HG02870 (cell line): ENCODE results near the gene WIPF2.
A peak's percentile ranks its signal among the peaks of the same experiment; 100 is the strongest.

ENCODE experiments used
- ATAC-seq: cut with Tn5 transposase; IDR thresholded peaks from one replicate; pipeline ENCODE4 v1.9.1; 2021; ENCODE audit warnings: mild to moderate bottlenecking, moderate library complexity; ENCODE audit not compliant: unreplicated experiment

The WIPF2 gene, protein sequence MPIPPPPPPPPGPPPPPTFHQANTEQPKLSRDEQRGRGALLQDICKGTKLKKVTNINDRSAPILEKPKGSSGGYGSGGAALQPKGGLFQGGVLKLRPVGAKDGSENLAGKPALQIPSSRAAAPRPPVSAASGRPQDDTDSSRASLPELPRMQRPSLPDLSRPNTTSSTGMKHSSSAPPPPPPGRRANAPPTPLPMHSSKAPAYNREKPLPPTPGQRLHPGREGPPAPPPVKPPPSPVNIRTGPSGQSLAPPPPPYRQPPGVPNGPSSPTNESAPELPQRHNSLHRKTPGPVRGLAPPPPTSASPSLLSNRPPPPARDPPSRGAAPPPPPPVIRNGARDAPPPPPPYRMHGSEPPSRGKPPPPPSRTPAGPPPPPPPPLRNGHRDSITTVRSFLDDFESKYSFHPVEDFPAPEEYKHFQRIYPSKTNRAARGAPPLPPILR

DNA sequence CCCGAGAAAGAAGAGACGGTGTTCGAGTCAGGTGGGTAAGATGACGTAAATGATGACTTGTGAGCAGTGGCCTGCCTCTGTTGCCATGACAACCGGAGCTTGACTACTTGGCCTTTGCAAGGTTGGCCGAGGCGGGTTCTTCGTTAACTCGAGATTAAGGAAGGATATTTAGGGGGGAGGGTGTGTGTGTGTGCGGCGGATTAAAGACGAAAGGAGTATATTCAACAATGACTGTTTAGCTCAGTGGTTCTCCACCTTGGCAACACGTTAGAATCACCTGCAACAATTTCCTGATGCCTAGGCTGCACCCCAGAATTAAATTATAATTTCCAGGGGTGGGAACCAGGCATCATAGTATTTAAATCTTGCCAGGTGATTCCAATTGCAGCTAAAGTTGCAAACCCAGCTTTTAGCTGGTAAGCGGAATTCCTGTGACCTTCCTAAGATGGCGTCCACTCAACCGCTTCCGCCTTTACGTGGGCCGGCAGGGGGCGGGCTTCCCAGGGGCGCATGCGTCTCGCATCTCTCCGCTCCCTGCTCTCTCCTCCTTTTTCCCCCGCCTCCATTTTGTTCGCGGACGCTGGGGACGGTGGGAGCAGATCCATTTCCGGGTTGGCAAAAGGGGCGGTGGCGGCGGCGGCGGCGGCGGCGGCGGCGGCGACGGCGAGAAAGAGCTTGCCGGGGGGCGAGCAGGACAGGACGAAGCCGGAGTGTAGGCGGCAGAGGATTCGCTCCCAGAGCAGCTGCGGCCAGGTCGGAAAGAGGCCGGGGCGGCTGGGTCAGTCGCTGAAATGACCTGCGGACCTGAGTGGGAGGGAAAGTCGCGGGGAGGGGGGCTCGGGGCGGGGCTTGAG lies at the start of gene WIPF2:
Gene WIPF2 (plus strand): TSS at position 565 of the 854 bp plus-strand sequence. CDS start 37,156 bp downstream, outside the sequence.
- peak; percentile 80 for ATAC-seq

DNA sequence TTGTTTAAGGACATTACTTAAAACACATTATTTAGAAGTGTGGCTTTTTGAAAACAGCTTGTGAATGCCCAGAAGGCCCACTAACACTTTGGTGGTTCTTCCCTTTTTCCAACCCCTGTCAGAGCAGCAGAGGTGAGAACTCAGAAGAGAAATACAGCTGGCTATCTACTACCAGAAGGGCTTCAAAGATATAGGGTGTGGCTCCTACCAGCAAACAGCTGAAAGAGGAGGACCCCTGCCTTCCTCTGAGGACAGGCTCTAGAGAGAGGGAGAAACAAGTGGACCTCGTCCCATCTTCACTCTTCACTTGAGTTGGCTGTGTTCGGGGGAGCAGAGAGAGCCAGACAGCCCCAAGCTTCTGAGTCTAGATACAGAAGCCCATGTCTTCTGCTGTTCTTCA lies 48.8 kb upstream of the WIPF2 start:
- no peak for ATAC-seq

DNA sequence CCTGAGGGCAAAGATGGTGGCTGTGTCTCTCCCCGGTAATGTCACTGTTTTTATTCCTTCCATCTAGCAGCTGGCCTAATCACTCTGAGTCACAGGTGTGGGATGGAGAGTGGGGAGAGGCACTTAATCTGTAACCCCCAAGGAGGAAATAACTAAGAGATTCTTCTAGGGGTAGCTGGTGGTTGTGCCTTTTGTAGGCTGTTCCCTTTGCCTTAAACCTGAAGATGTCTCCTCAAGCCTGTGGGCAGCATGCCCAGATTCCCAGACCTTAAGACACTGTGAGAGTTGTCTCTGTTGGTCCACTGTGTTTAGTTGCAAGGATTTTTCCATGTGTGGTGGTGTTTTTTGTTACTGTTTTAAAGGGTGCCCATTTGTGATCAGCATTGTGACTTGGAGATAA lies 47.4 kb upstream of the WIPF2 start:
- no peak for ATAC-seq

DNA sequence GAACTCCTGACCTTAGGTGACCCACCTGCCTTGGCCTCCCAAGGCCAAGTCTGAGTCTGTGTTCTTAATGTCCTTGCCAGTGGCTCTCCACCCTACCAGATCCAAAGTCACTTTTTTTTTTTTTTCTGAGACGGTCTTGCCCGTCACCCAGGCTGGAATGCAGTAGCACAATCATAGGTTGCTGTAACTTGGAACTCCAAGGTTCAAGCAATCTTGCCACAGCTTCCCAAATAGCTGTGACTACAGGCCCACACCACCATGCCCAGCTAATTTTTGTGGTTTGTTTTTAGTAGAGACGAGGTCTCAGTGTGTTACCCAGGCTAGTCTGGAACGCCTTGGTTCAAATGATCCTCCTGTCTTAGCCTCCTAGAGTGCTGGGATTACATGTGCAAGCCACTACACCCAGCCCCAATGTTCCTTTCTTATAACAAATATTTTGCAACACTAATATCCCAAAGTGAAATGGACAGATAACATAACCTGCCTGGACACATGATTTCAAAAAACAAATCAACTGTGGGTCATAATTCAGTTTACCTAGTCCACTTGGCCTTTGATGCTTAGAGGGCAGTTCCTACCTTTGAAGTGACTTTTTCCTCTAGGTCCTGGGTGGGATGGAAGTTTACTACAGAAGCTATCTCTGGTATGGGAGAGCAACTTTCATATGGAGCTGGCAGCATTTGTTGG lies 45.9 kb upstream of the WIPF2 start:
- ATAC-seq, result no peak

DNA sequence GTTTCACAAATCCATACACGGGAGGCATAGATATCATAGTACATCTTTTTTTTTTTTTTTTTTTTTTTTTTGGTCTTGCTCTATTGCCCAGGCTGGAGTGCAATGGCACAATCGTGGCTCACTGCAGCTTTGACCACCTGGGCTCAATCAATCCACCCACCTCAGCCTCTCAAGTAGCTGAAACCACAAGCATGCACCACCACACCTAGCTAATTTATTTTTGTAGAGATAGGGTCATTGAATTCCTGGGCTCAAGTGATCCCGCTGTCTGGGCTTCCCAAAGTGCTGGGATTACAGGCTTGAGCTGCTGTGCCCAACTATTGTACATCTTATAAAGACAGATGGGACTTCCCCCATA lies 45.3 kb upstream of the WIPF2 start:
- no peak for ATAC-seq

DNA sequence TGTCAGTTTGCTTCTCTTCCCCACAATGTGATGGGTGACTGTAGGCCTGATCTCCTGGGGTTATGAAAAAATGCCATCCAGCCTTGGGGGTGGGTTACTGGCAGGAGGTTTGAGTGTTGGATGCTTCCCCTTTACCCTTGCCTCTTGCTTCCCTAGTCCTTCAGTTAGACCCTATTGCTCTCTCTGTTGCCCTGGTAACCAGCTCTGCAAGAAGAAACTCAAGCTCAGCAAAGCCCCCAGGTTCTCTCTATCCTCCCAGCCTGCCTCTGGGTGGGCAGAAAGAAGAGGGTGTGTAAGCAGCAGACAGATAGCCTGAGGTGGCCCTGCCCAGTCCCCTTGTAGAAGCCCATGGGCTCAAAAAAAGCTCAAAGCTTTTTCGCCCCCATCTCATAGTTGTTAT lies 44.6 kb upstream of the WIPF2 start:
- no peak for ATAC-seq

DNA sequence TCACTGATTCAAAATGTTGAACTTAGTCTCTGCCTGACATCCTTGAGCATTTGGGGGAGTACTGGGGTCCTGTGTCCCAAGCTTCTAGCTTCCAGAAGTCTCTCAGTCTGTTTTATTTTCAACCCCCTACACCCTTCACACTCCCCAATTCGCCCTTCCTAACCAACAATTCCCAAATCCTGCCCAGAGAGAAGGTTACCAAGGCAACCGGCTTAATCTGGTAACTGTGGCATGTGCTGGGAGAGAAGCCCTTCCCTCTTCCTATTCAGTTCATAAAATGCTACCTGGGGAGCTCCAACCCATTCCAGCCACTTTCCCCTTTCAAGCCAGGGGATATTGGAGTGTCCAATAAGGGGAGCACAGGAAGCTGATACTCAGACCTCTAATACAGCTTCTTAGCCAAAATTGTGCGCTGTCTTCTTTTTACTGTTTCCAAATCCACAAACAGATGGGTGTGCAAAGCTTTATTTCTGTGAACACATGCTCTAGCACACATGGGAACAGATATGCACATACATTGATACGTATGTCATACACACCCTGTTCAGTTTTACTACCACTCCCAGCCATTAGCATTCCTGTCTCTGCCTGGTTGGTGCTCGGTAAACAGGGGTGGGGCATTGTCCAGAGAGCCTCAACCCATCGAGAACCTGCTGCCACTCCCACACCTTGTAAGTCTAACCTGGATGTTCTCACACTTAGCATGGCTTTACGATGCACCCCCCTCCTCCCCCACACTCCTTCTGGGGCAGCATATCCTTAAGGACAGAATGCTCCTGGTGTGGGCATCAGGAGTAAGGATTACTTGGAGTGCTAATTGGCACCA lies 43.0 kb upstream of the WIPF2 start:
- ATAC-seq, result no peak

DNA sequence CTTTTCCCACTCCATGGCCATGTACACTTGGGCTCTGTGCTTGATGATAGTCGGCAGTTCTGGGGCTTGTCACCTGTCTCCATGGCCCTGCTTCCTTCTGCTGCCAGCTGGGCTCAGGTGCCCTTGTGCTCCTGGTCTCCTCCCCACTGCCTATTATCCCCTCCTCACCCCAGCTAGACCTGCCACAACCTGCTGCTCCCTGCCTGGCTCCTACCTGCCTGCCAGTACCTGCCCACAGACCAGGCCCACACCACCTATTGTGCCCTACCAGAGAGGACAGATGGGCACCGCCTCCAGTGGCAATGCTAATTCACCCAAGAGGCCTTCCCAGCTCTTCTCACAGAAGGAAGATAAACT lies 42.4 kb upstream of the WIPF2 start:
- no peak for ATAC-seq

DNA sequence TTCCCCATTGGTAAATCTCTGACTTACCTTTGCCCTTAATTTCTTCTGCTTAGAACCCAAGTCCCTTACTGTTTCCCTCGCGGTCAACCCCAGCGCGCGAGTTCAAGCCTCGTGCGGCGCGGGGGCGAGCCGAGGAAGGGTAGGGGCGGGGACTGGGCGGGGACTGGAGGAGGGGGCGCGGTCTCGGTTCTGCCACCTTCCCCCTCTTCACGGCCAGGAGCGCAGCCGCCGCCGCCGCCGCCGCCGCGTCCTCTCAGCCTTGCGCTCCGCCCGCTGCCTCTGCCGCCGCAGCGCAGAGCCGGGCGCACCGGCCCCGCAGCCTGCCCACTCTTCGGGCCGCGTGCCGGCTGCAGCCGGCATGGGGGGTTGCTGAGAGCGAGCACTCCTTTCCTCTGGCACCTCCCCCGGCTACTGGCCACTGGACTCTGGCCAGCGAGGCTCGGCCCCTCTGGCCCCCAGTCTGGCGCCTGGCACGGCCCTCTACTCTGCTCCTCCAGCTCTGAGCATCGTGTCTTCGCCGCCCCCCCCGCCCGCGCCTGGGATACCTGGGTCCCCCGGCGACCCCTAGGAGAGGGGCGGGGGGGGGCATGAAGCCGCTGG lies 41.7 kb upstream of the WIPF2 start, which contains the start of gene RAPGEFL1:
Gene RAPGEFL1 (plus strand): TSS at position 196 of the 600 bp plus-strand sequence. CDS start 392 bp downstream, at position 588.
- peak; percentile 59 for ATAC-seq

DNA sequence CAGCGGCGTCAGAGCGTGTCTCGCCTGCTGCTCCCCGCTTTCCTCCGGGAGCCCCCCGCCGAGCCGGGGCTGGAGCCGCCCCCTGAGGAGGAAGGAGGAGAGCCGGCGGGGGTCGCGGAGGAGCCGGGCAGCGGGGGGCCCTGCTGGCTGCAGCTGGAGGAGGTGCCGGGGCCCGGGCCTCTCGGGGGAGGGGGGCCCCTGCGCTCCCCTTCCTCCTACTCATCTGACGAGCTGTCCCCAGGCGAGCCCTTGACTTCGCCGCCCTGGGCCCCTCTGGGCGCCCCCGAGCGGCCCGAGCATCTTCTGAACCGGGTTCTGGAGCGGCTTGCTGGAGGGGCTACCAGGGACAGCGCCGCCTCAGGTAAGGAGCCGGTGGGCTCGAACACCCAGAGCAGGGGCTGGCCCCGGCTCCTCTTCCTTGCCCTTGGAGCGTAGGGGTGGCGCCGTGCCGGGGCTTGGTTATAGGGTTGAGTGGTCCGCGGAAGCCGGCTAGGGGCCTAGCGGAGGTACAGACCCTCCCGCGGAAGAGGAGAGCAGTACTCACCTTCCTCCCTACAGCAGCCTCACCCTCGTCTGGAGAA lies 41.0 kb upstream of the WIPF2 start:
- ATAC-seq, result no peak

DNA sequence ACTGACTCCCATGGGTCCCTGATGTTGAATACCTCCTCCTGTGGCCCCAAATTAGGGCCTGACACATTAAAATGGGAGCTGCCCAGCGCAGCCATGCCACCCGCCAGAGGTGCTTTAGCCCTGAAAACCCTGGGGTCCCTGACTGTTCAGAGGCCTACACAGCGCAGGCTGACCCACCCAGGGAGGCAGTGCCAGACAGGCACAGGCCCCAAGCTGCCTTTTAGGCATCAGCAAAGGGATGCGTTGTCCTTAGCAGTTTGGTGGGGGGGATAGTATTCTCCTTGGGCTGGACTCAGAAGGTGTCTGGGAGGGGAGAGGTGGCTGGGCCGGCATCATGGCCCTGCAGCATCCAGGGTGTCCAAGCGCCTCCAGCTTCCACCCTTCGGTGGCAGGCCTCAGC lies 40.4 kb upstream of the WIPF2 start:
- no peak for ATAC-seq

DNA sequence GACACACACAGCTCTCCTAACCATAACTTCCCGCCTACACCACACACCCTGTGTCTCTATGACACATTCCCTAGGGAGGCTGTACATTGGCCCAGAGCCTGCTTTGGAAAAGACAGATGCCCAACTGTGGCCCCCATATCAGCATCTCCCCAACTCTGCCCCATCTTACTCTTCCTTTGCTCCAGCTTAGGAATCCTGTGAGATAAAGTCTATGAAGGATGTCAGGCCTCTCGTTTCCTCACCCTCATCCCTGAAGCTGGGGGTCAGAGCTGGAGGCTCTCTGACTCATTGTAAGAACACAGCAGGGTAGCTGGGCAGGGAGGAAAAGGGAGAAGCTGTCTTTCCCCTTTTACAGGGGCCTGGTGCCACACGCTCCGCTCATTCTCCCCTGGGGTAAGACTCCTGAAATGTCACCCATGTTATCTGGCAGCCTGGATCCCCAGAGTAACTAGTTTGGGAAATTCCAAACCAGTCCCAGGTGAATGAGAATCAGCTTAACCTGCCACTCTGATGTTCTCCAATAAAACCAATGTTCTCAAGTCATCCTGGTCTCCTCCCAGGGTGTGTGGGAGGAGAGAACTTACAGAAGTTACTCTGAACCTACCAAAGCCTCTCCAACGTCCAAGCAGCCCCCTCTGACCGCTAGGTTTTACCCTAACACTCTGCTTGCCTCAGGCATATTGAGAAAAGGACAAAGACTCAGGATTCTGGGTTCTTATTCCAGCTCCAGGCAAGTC lies 39.0 kb upstream of the WIPF2 start:
- ATAC-seq, result no peak

DNA sequence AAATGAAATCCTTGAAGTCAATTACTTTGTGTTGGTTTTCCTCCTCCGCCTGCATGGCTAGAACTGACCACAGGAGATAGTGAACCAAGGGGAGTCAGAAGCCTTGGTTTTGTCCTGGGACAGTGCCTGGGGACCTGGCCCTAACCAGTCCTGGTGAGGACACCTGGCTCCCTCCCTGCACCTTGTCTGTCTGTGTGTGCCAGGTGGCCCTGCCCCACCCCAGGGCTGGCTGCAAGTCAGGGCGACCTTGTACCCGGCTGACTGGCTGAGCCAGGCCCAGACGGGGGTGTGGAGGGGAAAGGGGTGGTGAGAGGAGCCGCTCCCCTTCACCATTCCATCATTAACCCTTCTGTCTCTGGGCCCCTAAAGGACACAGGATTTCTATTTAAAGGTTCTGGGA lies 38.4 kb upstream of the WIPF2 start:
- ATAC-seq, result no peak

DNA sequence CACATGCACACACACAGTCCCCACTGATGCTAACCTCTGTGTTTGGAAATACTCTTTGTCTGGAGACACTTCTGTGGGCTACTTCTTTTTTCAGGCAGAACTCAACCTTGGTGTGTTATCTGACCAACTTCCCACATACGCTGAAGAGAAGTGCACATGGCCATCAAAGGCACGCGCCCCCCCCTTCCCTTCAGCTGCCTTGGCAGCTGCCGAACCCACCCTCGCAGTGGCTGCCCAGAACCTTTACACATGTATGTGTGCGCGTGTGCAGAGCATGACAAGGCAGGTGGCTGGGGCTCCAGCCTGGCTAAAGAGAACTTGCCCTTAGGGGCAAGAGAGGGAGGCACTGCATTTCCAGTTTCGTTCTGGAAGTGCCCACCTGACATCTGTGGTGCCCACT lies 37.9 kb upstream of the WIPF2 start:
- no peak for ATAC-seq

DNA sequence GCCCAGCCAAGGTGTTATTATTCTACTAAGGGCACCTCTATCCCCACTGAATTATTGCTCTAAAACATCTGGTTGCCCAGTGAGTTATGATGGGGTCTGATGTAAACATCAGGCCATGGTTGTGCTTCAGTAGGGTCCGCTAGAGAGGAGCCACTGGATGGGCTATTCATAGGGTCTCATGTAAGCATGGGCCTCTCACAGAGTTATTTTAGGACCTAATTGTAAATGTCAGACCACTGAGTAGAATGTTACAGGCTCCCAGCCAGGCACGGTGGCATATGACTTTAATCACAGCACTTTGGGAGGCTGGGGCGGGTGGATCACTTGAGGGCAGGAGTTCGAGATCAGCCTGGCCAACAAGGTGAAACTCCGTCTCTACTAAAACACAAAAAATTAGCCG lies 36.5 kb upstream of the WIPF2 start:
- ATAC-seq, result no peak

DNA sequence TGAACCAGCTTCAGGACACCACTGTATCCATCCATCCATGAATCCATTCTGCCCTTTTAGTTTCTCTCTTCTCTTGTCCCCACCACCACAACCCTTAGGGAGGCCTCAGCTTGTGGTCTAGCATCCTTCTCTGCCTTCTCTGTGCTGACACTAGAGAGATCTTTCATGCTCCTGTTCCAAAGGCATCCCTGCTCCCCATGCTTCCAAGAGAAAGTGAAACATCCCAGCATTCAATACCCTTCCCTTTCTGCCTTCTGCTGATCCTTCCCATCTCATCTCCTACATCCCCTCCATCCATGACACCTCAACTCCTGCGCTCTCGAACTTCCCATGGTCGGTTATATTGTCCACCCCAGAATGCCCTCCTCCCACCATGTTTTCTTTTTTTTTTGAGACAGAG lies 31.9 kb upstream of the WIPF2 start:
- ATAC-seq, result no peak

DNA sequence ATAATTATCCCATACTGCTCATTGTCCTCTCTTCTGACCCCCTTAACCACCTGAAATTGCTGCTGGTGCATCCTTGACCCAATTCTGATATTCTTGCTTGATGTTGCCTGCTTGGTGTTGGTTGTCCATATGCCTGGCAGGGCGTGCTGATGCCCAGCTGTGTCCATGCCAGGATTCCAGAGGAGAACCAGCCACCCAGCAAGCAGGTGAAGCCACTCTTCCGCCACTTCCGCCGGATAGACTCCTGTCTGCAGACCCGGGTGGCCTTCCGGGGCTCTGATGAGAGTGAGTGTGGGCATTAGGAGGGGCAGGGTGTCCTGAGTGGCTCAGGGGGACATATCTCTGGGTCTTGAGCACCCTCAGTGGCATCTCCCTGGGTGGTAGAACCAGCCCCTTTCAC lies 30.4 kb upstream of the WIPF2 start:
- no peak for ATAC-seq

DNA sequence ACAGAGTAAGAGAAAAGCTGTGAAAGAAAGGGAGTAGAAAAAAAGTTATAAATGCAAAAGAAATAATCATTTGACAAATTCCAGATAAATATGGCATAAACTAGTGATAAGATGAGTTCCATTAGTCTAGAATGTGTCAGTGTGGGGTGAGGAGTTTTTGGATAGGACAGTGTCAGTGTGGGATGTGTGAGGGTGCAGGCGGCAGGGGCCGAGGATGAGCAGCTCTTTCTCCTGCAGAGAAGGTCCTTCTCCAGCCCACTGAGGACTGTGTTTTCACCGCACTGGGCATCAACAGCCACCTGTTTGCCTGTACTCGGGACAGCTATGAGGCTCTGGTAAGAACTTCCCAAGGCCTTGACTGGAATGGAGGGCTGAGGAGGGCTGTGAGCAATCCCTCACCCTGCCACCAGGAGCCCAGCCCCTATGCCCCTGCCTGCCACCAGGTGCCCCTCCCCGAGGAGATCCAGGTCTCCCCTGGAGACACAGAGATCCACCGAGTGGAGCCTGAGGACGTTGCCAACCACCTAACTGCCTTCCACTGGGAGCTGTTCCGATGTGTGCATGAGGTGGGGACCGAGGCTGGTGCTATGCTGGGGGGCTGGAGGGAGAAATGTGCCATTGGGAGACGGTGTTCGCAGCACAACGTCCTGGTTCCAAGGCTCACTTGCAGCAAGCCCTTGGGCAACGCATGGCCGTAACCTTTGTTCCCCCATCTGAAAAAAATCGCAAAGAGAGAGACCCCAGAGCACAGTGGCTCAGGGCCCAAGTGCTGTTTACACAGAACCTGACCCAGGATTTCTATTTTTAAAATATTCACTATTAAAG lies 28.7 kb upstream of the WIPF2 start:
- ATAC-seq, result no peak
